ENCODE measurements around the gene AHCYL2.
A peak's percentile ranks its signal among the peaks of the same experiment; 100 is the strongest.

Gene AHCYL2

DNA sequence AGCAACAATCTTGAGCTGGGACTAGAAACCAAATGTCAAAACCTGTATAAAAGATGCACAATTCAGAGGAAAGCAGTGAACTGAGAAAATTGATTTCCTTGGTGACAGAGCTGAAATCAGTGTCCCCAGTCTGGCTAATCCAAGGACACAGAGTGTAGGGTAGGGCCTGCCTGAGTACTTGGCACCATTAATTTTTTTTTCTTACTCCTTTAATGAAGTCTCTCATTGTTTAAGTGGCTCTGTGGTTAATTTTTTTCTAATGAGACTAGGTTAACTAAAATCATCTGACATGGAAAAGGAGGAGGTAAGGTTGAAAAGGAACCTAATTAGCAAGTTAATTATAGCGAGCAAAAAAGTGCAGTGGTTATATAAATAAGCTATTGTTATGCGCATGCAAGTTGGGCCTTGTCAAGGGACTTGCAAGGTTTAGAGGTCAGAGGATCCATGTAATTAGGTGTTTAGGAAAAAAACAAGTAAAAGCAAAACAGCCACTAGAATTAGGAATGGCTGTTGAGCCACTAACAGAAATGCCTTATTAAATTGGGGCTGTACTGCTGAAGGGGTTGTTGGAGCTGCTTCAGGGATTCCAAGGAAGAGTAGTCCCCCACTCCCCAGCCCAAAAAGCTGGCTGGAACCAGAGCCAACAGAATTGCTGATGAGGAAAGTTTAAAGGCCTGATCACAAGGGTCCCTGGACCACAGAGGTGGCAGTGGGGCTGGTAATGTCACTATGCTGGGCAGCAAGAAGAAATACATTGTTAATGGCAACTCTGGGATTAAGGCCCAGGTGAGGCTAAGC lies 150.5 kb downstream of the AHCYL2 start:
- Histone ChIP-seq H3K4me3 (ENCODE audit: low read depth, low read length) (no peak overlapping the region), H3K36me3 (ENCODE audit: control insufficient read depth, insufficient read depth, low read length) (no peaks in the 10 kb centered on the region), H3K79me2 (no peaks in the 10 kb centered on the region), H3K27ac (no peak overlapping the region), H3K9ac (no peak overlapping the region), H3K9me3 (ENCODE audit: control insufficient read depth, low read length) (no peaks in the 10 kb centered on the region), H2AFZ (no peak overlapping the region), H3K27me3 (ENCODE audit: control insufficient read depth, insufficient read depth, low read length) (no peaks in the 10 kb centered on the region), H3K4me1 (no peaks in the 10 kb centered on the region), H3K4me2 (ENCODE audit: low read length) (no peak overlapping the region)
- TF ChIP-seq, protein P1, sequence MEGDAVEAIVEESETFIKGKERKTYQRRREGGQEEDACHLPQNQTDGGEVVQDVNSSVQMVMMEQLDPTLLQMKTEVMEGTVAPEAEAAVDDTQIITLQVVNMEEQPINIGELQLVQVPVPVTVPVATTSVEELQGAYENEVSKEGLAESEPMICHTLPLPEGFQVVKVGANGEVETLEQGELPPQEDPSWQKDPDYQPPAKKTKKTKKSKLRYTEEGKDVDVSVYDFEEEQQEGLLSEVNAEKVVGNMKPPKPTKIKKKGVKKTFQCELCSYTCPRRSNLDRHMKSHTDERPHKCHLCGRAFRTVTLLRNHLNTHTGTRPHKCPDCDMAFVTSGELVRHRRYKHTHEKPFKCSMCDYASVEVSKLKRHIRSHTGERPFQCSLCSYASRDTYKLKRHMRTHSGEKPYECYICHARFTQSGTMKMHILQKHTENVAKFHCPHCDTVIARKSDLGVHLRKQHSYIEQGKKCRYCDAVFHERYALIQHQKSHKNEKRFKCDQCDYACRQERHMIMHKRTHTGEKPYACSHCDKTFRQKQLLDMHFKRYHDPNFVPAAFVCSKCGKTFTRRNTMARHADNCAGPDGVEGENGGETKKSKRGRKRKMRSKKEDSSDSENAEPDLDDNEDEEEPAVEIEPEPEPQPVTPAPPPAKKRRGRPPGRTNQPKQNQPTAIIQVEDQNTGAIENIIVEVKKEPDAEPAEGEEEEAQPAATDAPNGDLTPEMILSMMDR (IDR thresholded peaks at IDR 0.05), result no peak

DNA sequence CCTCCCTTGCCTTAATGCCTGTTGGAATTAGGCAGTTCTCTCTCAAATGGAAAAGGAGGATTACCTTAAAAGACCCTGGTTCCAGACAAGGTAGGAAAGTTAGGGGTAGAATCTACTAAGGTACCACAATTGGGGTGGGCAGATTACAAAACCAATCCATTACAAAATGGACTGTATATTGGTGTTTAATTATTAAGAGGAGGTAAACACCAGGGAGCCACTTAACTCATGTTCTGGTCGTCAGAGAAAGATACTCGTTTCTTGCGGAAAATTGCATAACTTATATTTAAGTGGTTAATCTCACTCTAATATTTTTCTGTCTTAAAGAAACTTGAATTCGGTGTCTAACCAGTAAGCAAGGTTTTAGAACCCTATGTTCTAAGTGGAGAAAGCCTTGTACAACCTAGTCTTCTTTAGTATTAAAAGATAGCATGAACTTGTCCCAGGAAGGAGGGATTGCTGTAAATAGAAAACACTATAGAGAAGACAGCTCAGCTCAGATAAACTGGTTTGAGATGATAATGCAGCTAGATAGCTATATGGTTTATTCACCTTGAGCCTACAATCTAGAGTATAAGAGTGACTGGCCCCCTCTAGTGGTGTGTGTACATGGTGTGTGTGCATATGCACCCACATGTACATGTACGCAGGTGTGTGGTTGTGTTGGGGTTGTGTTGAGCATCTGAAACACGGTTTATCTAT lies 151.4 kb downstream of the AHCYL2 start:
- no peak overlapping the region for H3K27ac ChIP-seq
- no peak overlapping the region for H2AFZ ChIP-seq
- H3K4me1 ChIP-seq, result no peaks in the 10 kb centered on the region
- no peak overlapping the region for H3K4me3 ChIP-seq (ENCODE audit: low read depth, low read length)
- H3K9me3 ChIP-seq (ENCODE audit: control insufficient read depth, low read length), result no peaks in the 10 kb centered on the region
- H3K9ac ChIP-seq, result no peak overlapping the region
- TF ChIP-seq, protein P1 (IDR thresholded peaks at IDR 0.05), result peak; percentile 43
- H3K79me2 ChIP-seq, result no peaks in the 10 kb centered on the region
- H3K36me3 ChIP-seq (ENCODE audit: control insufficient read depth, insufficient read depth, low read length), result no peaks in the 10 kb centered on the region
- H3K27me3 ChIP-seq (ENCODE audit: control insufficient read depth, insufficient read depth, low read length), result no peaks in the 10 kb centered on the region
- no peak overlapping the region for H3K4me2 ChIP-seq (ENCODE audit: low read length)

DNA sequence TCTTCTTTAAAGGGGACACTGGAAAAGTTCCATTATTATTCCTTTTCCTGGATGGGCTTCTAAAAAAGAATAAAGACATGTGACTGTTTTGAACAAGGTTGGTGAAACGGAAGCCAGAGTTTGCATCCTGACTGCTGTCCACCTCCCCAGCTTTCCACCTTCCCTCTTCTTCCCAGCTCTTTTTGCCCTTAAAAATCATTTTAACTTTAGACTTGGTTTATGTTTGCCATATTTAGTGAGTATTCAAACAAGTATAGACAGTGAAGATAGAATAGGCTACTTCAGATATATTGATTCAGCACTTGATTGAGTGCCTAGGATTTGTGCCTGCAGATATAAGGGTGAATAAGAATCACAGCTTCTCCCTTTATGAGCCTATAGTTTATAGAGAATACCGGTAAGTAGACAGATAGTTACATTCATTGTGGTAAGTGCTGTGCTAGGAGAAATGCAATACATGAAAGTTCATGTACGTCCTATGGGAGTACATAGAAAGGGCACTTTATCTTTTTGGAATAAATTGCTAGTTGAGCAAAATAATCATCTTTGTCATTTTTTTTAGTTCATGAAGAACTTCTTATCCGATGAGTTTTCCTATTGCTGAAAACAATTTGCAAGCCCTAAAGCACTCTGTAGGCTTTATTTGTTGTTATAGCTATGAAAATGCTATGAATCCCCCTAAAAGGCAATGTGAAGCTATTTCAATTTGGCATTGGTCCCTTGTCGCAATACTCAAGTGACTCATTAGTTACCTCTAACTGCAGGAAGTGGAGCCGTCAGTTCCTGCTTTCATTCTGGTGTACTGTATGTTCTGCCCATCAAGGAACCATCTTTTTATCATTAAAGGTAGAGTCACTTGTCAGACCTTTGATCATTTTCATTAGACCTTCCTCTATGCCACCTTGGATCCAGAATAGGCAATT lies 152.2 kb downstream of the AHCYL2 start:
- Histone ChIP-seq H3K79me2 (no peaks in the 10 kb centered on the region), H3K9ac (no peak overlapping the region), H3K36me3 (ENCODE audit: control insufficient read depth, insufficient read depth, low read length) (no peaks in the 10 kb centered on the region), H3K27me3 (ENCODE audit: control insufficient read depth, insufficient read depth, low read length) (no peaks in the 10 kb centered on the region), H2AFZ (no peak overlapping the region), H3K9me3 (ENCODE audit: control insufficient read depth, low read length) (no peaks in the 10 kb centered on the region), H3K4me1 (no peaks in the 10 kb centered on the region), H3K4me2 (ENCODE audit: low read length) (no peak overlapping the region), H3K27ac (no peak overlapping the region), H3K4me3 (ENCODE audit: low read depth, low read length) (no peak overlapping the region)
- TF ChIP-seq, protein P1 (IDR thresholded peaks at IDR 0.05), result no peak

DNA sequence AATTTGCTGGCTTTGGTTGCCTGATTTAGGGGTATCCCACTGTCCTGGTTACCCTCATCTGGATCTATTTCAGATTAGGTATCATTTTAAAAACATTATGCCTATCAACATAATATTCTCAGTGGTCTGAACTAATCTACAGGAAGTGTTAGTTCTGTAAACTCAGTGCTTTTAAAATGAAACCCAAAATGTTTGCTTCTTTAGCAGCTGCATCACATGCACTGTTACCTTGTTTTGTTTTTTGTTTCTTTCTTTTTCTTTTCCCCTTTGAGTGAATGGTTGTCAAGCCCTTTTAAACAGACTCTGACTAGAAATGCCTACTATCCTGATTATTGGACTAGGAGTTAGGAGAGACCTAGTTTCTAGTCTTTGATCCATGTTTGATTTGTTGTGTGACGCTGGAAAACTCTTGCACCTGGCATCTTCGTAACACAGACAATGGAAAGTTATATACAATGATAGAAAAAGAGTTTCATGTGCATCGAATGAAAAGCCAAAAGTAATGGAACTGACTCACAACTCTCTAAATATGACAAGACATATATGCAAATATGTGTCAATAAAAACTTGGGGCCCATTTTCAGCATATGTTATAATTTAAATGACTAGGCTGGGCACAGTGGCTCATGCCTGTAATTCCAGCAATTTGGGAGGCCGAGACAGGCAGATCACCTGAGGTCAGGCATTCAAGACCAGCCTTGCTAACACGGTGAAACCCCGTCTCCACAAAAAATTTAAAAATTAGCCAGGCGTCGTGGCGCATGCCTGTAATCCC lies 157.1 kb downstream of the AHCYL2 start:
- H2AFZ ChIP-seq, result no peak overlapping the region
- no peak overlapping the region for H3K4me2 ChIP-seq (ENCODE audit: low read length)
- H3K4me3 ChIP-seq (ENCODE audit: low read depth, low read length), result no peak overlapping the region
- H3K4me1 ChIP-seq, result no peaks in the 10 kb centered on the region
- H3K9ac ChIP-seq, result no peak overlapping the region
- no peak overlapping the region for H3K27ac ChIP-seq
- H3K79me2 ChIP-seq, result no peaks in the 10 kb centered on the region
- no peaks in the 10 kb centered on the region for H3K9me3 ChIP-seq (ENCODE audit: control insufficient read depth, low read length)
- TF ChIP-seq, protein P1 (IDR thresholded peaks at IDR 0.05), result no peak
- H3K27me3 ChIP-seq (ENCODE audit: control insufficient read depth, insufficient read depth, low read length), result no peaks in the 10 kb centered on the region
- H3K36me3 ChIP-seq (ENCODE audit: control insufficient read depth, insufficient read depth, low read length), result no peaks in the 10 kb centered on the region
